Neural progenitor cell (in vitro differentiated cells): ENCODE data around the gene NUCB1.

ENCODE experiments used
- EZH2 ChIP-seq: fragments of 200-600 bp; sonication (generic); IDR thresholded peaks from 2 replicates; pipeline ENCODE4 v1.6.1; 2017; ENCODE audit warnings: antibody characterized with exemption, mild to moderate bottlenecking, moderate library complexity
- TF ChIP-seq, protein P1 (sequence below): fragments of 200-600 bp; sonication (generic); IDR thresholded peaks from 2 replicates; pipeline ENCODE4 v1.5.1; 2017; ENCODE audit warnings: antibody characterized with exemption, mild to moderate bottlenecking

GRCh38 chr19:48867746-48868113, 32.4 kb upstream of the NUCB1 start:
- TF ChIP-seq, protein P1, sequence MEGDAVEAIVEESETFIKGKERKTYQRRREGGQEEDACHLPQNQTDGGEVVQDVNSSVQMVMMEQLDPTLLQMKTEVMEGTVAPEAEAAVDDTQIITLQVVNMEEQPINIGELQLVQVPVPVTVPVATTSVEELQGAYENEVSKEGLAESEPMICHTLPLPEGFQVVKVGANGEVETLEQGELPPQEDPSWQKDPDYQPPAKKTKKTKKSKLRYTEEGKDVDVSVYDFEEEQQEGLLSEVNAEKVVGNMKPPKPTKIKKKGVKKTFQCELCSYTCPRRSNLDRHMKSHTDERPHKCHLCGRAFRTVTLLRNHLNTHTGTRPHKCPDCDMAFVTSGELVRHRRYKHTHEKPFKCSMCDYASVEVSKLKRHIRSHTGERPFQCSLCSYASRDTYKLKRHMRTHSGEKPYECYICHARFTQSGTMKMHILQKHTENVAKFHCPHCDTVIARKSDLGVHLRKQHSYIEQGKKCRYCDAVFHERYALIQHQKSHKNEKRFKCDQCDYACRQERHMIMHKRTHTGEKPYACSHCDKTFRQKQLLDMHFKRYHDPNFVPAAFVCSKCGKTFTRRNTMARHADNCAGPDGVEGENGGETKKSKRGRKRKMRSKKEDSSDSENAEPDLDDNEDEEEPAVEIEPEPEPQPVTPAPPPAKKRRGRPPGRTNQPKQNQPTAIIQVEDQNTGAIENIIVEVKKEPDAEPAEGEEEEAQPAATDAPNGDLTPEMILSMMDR: no peak
- no peak for TF ChIP-seq EZH2
